ENCODE measurements around the gene SCML1. TPM values are rescaled to one million over a fixed set of nuclear protein-coding genes. Genes with fewer than 3 reads are reported as not detected.

Gene SCML1
- total and polyA plus RNA-seq, 2 of the 4 experiments (the other 2 are of a cell fraction) = 4.1 to 12.2 TPM

- H3K27me3 ChIP-seq (ENCODE audit: control insufficient read depth, insufficient read depth, low read length) = no peaks in the 10 kb centered on the region; the same call in 1 of the 2 replicates
- no peak overlapping the region for H2BK5ac ChIP-seq (ENCODE audit: low read depth, low read length, poor library complexity, severe bottlenecking)
- no peaks in the 10 kb centered on the region for H3K9me3 ChIP-seq (ENCODE audit: control insufficient read depth, insufficient read depth, low read length)
- H3K9me1 ChIP-seq (ENCODE audit: insufficient read depth, low read length) = no peaks in the 10 kb centered on the region
- WGBS, 2 experiments (ENCODE audit: extremely low coverage in 2 of 2, insufficient read length in 1 of 2) = no CpG with 5 or more reads among the region's 11 CpGs
- H3K9ac ChIP-seq (ENCODE audit: low read depth, low read length) = no peak overlapping the region
- ChIA-PET POLR2A (ENCODE audit: unreplicated experiment) (no interaction called here), CTCF (no interaction called here)
- DNase-seq (no peak), ATAC-seq (ENCODE audit: low read depth) (no peak)
- H3K4me1 ChIP-seq (ENCODE audit: control insufficient read depth, insufficient read depth, low read length) = no peaks in the 10 kb centered on the region
- H2BK15ac ChIP-seq (ENCODE audit: low read depth, low read length) = no peak overlapping the region
- no peak overlapping the region for H3K4ac ChIP-seq (ENCODE audit: low read depth, low read length)
- H2BK20ac ChIP-seq (ENCODE audit: low read depth, low read length) = no peak overlapping the region
- TF ChIP-seq FOS (IDR thresholded peaks at IDR 0.05; ENCODE audit: low read depth, low read length) (no peak), ELK1 (IDR thresholded peaks at IDR 0.05; ENCODE audit: borderline replicate concordance, low read depth, low read length) (no peak), NFE2L2 (IDR thresholded peaks at IDR 0.05; ENCODE audit: low read depth, low read length) (no peak), MAZ (IDR thresholded peaks at IDR 0.05; ENCODE audit: borderline replicate concordance, low read depth, low read length) (no peak), MAFK (IDR thresholded peaks at IDR 0.05; ENCODE audit: low read depth, low read length) (no peak), SMC3 (IDR thresholded peaks at IDR 0.05; ENCODE audit: low read depth, low read length) (no peak)
- TF ChIP-seq, protein P1, sequence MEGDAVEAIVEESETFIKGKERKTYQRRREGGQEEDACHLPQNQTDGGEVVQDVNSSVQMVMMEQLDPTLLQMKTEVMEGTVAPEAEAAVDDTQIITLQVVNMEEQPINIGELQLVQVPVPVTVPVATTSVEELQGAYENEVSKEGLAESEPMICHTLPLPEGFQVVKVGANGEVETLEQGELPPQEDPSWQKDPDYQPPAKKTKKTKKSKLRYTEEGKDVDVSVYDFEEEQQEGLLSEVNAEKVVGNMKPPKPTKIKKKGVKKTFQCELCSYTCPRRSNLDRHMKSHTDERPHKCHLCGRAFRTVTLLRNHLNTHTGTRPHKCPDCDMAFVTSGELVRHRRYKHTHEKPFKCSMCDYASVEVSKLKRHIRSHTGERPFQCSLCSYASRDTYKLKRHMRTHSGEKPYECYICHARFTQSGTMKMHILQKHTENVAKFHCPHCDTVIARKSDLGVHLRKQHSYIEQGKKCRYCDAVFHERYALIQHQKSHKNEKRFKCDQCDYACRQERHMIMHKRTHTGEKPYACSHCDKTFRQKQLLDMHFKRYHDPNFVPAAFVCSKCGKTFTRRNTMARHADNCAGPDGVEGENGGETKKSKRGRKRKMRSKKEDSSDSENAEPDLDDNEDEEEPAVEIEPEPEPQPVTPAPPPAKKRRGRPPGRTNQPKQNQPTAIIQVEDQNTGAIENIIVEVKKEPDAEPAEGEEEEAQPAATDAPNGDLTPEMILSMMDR (conservative IDR thresholded peaks at IDR 0.05; ENCODE audit: low read depth, low read length) = no peak
- H3K18ac ChIP-seq (ENCODE audit: low read depth, low read length) = no peak overlapping the region
- in situ Hi-C loops (cut with MboI; ENCODE audit: low sequenced_read_pairs) (no loop called here), dilution Hi-C loops (cut with HindIII; ENCODE audit: low sequenced_read_pairs, unreplicated experiment) (no loop called here), intact Hi-C loops (cut with micrococcal nuclease) (loop anchor here (10.0 kb wide), 1 partner anchor 427 kb away; no protein-coding TSS in a partner anchor)
- no peak overlapping the region for H2BK120ac ChIP-seq (ENCODE audit: low read depth, low read length)
- H3K4me2 ChIP-seq (ENCODE audit: low read depth, low read length) = no peak overlapping the region
- BruUV-seq (replicated peaks) = no TSS peak
- no peaks in the 10 kb centered on the region for H4K20me1 ChIP-seq (ENCODE audit: insufficient read depth, low read length)
- H4K91ac ChIP-seq (ENCODE audit: insufficient read depth, low read depth, low read length) = no peak overlapping the region
- no peaks in the 10 kb centered on the region for H3K79me1 ChIP-seq (ENCODE audit: low read depth in 1 of 2, low read length in 2 of 2)
- H4K5ac ChIP-seq (ENCODE audit: low read depth, low read length) = no peak overlapping the region
- no peak overlapping the region for H2AK9ac ChIP-seq (replicated peaks; ENCODE audit: low read depth, low read length, poor library complexity)
- no peak overlapping the region for H4K8ac ChIP-seq (ENCODE audit: low read depth in 2 of 2, low read length in 2 of 2)
- no peak overlapping the region for H3K56ac ChIP-seq (ENCODE audit: extremely low read depth, insufficient read depth, low read length)
- H3K14ac ChIP-seq (replicated peaks; ENCODE audit: low read depth, low read length) = no peak overlapping the region
- no peak overlapping the region for H2AFZ ChIP-seq (replicated peaks; ENCODE audit: low read length, poor library complexity)
- no peak overlapping the region for H2AK5ac ChIP-seq (ENCODE audit: low read depth, low read length)
- H3K4me3 ChIP-seq (ENCODE audit: insufficient read depth, low read depth, low read length) = no peak overlapping the region
- H3K36me3 ChIP-seq (ENCODE audit: control insufficient read depth, insufficient read depth, low read length) = no peaks in the 10 kb centered on the region
- no peak overlapping the region for H3K27ac ChIP-seq (ENCODE audit: insufficient read depth, low read length)
- no peak overlapping the region for H3K23ac ChIP-seq (ENCODE audit: low read depth, low read length)
These were observed 50.3 kb downstream of the SCML1 start for GRCh38 chrX:17787557-17787956.

All from IMR-90 (cell line).